GM18870 (cell line): ENCODE results near the gene SLC6A9.

Experiments
- ATAC-seq: cut with Tn5 transposase; IDR thresholded peaks from one replicate; pipeline ENCODE4 v1.9.1; 2021; ENCODE audit warnings: moderate library complexity; ENCODE audit not compliant: unreplicated experiment

The SLC6A9 gene

DNA sequence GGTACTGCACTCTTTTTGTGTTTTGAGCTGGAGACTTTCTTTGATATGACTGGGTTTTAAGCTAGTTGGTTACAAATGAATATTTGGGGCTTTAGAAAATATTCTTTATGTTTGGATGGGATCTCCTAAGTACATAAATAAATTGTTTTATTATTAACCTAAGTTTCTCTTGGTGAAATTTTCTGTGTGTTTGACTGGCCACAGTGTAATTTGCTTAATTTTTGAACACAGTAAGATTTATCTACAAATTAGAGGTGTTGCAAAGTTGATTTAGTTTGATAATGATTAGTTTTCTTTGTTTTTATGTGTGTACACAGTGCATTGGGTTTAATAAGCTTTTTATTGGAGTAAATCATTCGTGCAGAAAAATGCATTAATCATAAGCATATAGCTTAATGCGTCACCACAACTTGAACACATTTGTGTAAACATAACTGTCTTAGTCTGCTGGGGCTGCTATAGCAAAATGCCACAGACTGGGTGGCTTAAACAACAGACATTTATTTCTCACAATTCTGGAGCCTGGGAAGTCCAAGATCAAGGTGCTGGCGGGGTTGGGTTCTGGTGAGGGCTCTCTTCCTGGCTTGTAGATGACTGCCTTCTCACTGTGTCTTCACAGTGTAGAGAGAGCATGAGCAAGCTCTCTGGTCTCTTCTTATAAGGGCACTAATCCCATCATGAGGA is 17.4 kb upstream of the SLC6A9 start:
- no peak for ATAC-seq

- no peak for ATAC-seq
Observed at GRCh38 chr1:44047131-44047530, 15.9 kb upstream of the SLC6A9 start.

- no peak for ATAC-seq
Observed at GRCh38 chr1:44045064-44045463, 13.8 kb upstream of the SLC6A9 start.

- no peak for ATAC-seq
Observed at GRCh38 chr1:44044071-44044801, 13.0 kb upstream of the SLC6A9 start.

- no peak for ATAC-seq
Observed at GRCh38 chr1:44043176-44044070, 12.2 kb upstream of the SLC6A9 start.

DNA sequence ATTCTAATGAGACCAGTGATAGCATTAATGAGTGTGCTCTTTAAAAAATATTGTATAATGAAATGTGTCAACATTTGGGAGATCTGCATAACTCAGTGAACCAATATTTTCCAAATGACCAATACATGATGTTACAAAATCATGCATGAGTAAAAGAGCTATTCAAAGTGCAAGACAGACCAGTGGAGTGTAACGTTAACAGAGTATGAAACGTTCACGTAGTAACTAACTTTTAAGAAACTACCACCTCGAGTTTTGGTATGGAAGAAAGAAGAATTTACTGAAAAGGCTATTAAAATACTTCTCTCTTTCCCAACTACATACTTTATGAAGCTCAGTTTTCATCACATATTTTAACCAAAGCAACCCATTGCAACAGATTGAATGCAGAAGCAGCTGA is 9.6 kb upstream of the SLC6A9 start:
- no peak for ATAC-seq

DNA sequence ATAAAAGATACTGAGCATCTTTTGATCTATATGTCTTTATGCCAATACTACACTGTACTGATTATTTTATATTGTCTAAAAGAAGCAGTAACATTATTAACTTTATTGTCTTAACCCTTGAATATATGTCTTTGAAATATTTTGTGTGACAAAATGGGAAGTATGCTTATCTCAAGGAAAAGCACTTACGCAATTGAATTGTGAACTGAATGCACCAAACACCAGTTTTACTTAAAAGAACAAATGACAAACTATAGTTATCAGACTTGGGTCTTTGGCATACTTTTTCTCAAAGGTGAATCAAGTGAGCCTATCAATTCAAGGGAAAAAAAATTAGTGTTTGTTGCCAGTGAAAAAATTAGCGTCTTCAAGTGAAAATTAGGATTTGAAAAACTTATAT is 9.2 kb upstream of the SLC6A9 start:
- no peak for ATAC-seq

GRCh38 chr1:44038876-44039657 is 7.8 kb upstream of the SLC6A9 start:
- no peak for ATAC-seq

- no peak for ATAC-seq
Observed at GRCh38 chr1:44037154-44037553, 5.9 kb upstream of the SLC6A9 start.

- ATAC-seq = no peak
Observed at GRCh38 chr1:44036409-44037139, 5.3 kb upstream of the SLC6A9 start.

DNA sequence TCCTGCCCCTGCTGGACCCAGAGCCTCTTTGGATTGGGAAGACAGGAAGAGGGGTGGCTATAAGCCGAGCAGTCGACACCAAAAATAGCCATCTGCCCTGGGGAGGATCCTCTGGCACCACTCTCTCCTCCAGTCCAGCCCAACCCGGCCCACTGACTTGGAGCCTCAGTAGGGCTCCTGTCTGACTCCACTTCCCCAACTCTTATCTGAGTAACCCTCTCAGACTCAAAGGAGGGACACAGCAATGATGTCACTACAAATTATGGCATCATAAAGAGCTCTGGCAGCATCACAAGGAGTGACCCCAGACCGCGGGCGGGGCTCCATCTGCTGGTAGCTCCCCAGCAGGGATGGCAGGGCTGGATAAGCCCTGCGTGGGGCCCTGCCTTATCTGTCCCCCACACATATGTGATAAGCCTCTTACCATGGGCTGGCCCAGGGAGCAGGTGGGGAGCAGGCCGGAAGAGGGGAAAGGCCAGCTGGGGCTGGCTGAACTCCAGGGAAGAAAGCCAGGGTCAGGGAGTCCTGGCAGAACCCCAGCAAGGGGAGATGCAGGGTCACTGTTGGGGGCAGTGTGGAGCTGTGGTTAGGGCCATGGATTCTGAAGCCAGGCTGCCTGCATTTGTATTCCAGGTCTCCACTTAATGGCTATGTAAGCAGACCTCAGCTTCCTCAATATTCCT is 4.6 kb upstream of the SLC6A9 start:
- no peak for ATAC-seq

- no peak for ATAC-seq
Observed at GRCh38 chr1:44034976-44035716, 3.9 kb upstream of the SLC6A9 start.

DNA sequence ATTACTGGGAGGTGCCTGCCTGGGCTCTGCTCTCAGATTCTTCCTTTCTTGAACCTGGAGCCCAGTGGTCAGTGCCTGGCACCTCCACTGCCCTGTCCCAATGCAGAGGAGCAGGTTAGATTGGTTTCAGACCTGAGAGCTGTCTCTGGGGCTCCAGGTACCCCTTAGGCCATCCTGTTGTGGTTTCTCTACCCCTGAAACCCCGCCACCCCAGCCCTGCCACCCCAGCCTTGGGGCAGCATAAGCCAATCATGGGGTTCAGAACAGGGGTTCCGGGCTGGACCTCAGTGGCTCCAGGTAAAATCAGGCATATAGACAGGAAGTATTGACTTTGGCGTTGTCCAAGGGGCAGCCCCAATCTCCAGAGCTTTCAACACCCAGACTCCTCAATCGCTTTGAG is 3.2 kb upstream of the SLC6A9 start:
- ATAC-seq = no peak

GRCh38 chr1:44033756-44034155 is 2.5 kb upstream of the SLC6A9 start:
- ATAC-seq = no peak

GRCh38 chr1:44033041-44033575 is 1.8 kb upstream of the SLC6A9 start:
- ATAC-seq = no peak

- no peak for ATAC-seq
Observed at GRCh38 chr1:44032170-44032790, 1.0 kb upstream of the SLC6A9 start.

- ATAC-seq = peak; percentile 16
Observed at GRCh38 chr1:44030605-44031251, 534 bp downstream of the SLC6A9 start.
